ENCODE measurements around the gene CDK19. TPM values are rescaled to one million over a fixed set of nuclear protein-coding genes. Genes with fewer than 3 reads are reported as not detected.

CDK19 gene
- total RNA-seq, 1 experiment from 2014 or later, result 7.0 TPM

GRCh38 chr6:110768057-110768456 lies 47.2 kb downstream of the CDK19 start:
- Histone ChIP-seq H2BK12ac (ENCODE audit: insufficient read length, low read depth, low read length) (no peak overlapping the region), H2BK20ac (ENCODE audit: low read depth, low read length, poor library complexity, severe bottlenecking) (no peak overlapping the region), H2AFZ (ENCODE audit: low read length) (no peak overlapping the region), H3K27ac (ENCODE audit: insufficient read length, low read depth, low read length) (no peak overlapping the region), H3T11ph (ENCODE audit: low read length) (no peak overlapping the region), H3K4me1 (ENCODE audit: insufficient read depth, low read length) (no peaks in the 10 kb centered on the region), H3K23me2 (ENCODE audit: insufficient read length, low read depth, low read length, poor library complexity, severe bottlenecking) (no peaks in the 10 kb centered on the region), H3K79me2 (ENCODE audit: insufficient read depth, low read length) (no peaks in the 10 kb centered on the region), H3K4ac (ENCODE audit: low read depth, low read length) (no peak overlapping the region), H3K14ac (ENCODE audit: insufficient read depth, low read length) (no peak overlapping the region), H2BK120ac (ENCODE audit: low read depth, low read length, poor library complexity, severe bottlenecking) (no peak overlapping the region), H3K27me3 (ENCODE audit: insufficient read depth, low read length) (no peaks in the 10 kb centered on the region), H3K9me3 (ENCODE audit: control insufficient read depth, low read depth, low read length) (no peaks in the 10 kb centered on the region), H2AK5ac (ENCODE audit: insufficient read length, low read length) (no peak overlapping the region), H2BK15ac (ENCODE audit: low read depth, low read length) (no peak overlapping the region), H2BK5ac (ENCODE audit: insufficient read length, low read length) (no peak overlapping the region), H3K23ac (ENCODE audit: insufficient read length, low read depth, low read length) (no peak overlapping the region), H3K9ac (ENCODE audit: extremely low read depth, insufficient read length, low read length) (no peak overlapping the region), H3K56ac (ENCODE audit: insufficient read length, low read depth, low read length) (no peak overlapping the region), H4K5ac (ENCODE audit: insufficient read length, low read depth, low read length) (no peak overlapping the region), H4K91ac (ENCODE audit: insufficient read length, low read depth, low read length) (no peak overlapping the region), H3K18ac (ENCODE audit: insufficient read length, low read depth, low read length) (no peak overlapping the region), H3K79me1 (ENCODE audit: insufficient read depth, low read depth, low read length, poor library complexity, severe bottlenecking) (no peaks in the 10 kb centered on the region), H3K4me2 (ENCODE audit: insufficient read depth, insufficient read length, low read length) (no peak overlapping the region), H4K8ac (replicated peaks; ENCODE audit: insufficient read length, low read depth, low read length) (no peak overlapping the region), H4K20me1 (ENCODE audit: control insufficient read depth, insufficient read depth, insufficient read length) (no peaks in the 10 kb centered on the region)
- H3K36me3 Mint-ChIP-seq (ENCODE audit: insufficient read depth in 1 of 3, low read depth in 3 of 3), result peaks cover 29 to 46% (median 40%) of the 10 kb centered on the region in 3 experiments
- no peak overlapping the region for H3K4me3 Mint-ChIP-seq
- DNase-seq, result no peak
- WGBS (ENCODE audit: extremely low coverage, insufficient read length, low lambda C conversion rate), result no CpG with 5 or more reads among the region's 1 CpG
- TF ChIP-seq, protein P1, sequence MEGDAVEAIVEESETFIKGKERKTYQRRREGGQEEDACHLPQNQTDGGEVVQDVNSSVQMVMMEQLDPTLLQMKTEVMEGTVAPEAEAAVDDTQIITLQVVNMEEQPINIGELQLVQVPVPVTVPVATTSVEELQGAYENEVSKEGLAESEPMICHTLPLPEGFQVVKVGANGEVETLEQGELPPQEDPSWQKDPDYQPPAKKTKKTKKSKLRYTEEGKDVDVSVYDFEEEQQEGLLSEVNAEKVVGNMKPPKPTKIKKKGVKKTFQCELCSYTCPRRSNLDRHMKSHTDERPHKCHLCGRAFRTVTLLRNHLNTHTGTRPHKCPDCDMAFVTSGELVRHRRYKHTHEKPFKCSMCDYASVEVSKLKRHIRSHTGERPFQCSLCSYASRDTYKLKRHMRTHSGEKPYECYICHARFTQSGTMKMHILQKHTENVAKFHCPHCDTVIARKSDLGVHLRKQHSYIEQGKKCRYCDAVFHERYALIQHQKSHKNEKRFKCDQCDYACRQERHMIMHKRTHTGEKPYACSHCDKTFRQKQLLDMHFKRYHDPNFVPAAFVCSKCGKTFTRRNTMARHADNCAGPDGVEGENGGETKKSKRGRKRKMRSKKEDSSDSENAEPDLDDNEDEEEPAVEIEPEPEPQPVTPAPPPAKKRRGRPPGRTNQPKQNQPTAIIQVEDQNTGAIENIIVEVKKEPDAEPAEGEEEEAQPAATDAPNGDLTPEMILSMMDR (conservative IDR thresholded peaks at IDR 0.05), result no peak
- no peak overlapping the region for H3K27ac Mint-ChIP-seq
- H3K9me3 Mint-ChIP-seq, result peaks cover 6 to 11% of the 10 kb centered on the region in 2 experiments; a peak in 3 of 5 replicates
- H3K4me1 Mint-ChIP-seq, result peaks cover 7% of the 10 kb centered on the region in 2 experiments
- no peaks in the 10 kb centered on the region for H3K27me3 Mint-ChIP-seq (ENCODE audit: low read depth)

All from H9 (cell line).